Ishikawa (cell line): ENCODE measurements around the gene GAS6.

Experiments
- CEBPB ChIP-seq: IDR thresholded peaks from 2 replicates; pipeline ENCODE4 v1.6.1; 2012
- CREB1 ChIP-seq: IDR thresholded peaks from 2 replicates; pipeline ENCODE4 v1.6.1; 2012; ENCODE audit warnings: low read depth
- EGR1 ChIP-seq: IDR thresholded peaks from 2 replicates; pipeline ENCODE4 v1.6.1; 2012
- EP300 ChIP-seq: IDR thresholded peaks from 2 replicates; pipeline ENCODE4 v1.6.1; 2012; ENCODE audit warnings: borderline replicate concordance
- FOXM1 ChIP-seq: IDR thresholded peaks from 2 replicates; pipeline ENCODE4 v1.6.1; 2012; ENCODE audit warnings: low read depth, borderline replicate concordance
- NFIC ChIP-seq: IDR thresholded peaks from 2 replicates; pipeline ENCODE4 v1.6.1; 2012
- RAD21 ChIP-seq: IDR thresholded peaks from 2 replicates; pipeline ENCODE4 v1.6.1; 2012; ENCODE audit warnings: low read depth
- TAF1 ChIP-seq: IDR thresholded peaks from 2 replicates; pipeline ENCODE4 v1.6.1; 2012; ENCODE audit warnings: low read depth, mild to moderate bottlenecking
- TCF12 ChIP-seq: IDR thresholded peaks from 2 replicates; pipeline ENCODE4 v1.6.1; 2012; ENCODE audit warnings: low read depth
- TEAD4 ChIP-seq: IDR thresholded peaks from 2 replicates; pipeline ENCODE4 v1.6.1; 2012
- YY1 ChIP-seq: IDR thresholded peaks from 2 replicates; pipeline ENCODE4 v1.6.1; 2012; ENCODE audit warnings: low read depth
- ZBTB7A ChIP-seq: IDR thresholded peaks from 2 replicates; pipeline ENCODE4 v1.6.1; 2012; ENCODE audit warnings: low read depth
- TF ChIP-seq, protein P1 (sequence below): IDR thresholded peaks from 2 replicates; pipeline ENCODE4 v1.6.1; 2012
- TF ChIP-seq, protein P2 (sequence below): IDR thresholded peaks from 2 replicates; pipeline ENCODE4 v1.6.1; 2012
- TF ChIP-seq, protein P3 (sequence below): IDR thresholded peaks from 2 replicates; pipeline ENCODE4 v1.6.1; 2012; ENCODE audit warnings: low read depth, mild to moderate bottlenecking

The GAS6 gene

DNA sequence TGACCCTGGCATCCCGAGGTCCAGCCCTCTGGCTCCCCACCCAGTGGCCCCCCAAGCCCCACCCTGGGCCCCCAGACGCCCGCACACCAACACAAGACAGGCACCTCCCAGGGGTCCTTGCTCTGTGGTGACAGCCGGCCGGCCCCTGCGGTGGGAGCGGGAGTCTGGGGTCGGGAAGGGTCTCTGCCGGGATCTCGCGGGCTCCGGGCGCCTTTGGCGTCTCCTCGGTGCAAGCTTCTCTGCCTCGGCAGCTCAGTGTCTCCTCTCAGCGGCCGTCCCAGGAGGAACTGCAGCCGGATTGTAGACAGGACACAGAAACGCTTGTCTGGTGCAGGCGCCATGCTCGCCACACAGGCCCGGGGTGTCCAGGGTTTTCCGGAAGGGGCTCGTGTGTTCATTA lies 61.1 kb downstream of the GAS6 start:
- TF ChIP-seq, protein P1, sequence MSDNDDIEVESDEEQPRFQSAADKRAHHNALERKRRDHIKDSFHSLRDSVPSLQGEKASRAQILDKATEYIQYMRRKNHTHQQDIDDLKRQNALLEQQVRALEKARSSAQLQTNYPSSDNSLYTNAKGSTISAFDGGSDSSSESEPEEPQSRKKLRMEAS = no peak
- TF ChIP-seq TCF12 (no peak), FOXM1 (no peak), TAF1 (no peak), YY1 (no peak)

DNA sequence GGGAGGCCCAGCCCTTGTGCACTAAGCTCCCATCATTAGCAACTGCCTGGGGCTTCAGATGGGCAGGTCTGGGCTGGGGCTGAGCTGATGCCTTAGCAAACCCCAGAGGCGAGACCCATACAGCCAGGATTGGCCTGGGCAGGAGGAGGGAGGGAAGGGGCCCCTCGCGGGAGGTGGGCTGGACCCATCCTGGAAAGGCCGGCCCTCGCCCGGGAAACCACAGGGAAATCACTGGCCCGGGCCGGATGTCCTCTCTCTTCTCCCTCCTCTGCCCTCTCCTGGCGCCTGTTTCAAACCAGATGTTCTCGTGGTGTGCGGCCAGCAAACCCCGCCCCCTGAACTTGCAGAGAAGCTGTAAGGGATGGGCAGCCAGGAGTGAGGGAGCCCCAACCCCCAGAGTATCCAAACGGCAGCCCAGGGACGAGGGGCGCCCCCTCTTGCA lies 61.8 kb downstream of the GAS6 start:
- TF ChIP-seq, protein P1 = no peak
- no peak for TF ChIP-seq FOXM1
- no peak for TF ChIP-seq EGR1
- TF ChIP-seq ZBTB7A = no peak
- TF ChIP-seq YY1 = no peak
- no peak for TF ChIP-seq TCF12

DNA sequence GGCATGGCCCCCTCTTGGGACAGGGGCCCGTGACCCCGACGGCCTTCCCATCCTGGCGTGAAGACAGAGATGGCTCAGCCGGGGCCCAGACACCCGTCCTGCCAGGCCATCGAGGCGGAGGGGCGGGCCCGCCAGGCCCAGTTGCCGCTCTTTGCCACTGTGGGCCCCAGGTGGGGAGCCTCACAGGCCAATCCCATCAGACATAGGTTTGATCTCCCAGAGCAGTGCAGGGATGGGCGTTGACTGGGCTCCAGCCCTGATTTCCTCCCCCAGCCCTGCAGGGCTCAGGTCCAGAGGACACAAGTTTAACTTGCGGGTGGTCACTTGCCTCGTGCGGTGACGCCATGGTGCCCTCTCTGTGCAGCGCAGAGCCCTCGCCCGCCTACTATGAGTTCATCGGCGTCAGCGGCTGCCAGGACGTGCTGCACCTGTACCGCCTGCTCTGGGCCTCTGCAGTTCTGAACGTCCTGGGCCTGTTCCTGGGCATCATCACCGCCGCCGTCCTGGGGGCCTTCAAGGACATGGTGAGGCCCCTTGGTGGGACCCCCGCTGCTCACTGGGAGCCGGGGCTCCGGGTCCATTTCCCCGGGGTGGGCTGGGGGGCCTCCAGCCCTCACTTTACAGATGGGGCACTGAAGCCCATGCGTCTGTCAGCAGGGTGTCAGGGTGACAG lies 62.5 kb downstream of the GAS6 start:
- no peak for TF ChIP-seq RAD21
- no peak for TF ChIP-seq CREB1
- TF ChIP-seq, protein P1 = no peak
- TF ChIP-seq EGR1 = no peak
- no peak for TF ChIP-seq FOXM1
- TF ChIP-seq, protein P2, sequence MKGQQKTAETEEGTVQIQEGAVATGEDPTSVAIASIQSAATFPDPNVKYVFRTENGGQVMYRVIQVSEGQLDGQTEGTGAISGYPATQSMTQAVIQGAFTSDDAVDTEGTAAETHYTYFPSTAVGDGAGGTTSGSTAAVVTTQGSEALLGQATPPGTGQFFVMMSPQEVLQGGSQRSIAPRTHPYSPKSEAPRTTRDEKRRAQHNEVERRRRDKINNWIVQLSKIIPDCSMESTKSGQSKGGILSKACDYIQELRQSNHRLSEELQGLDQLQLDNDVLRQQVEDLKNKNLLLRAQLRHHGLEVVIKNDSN = no peak
- no peak for TF ChIP-seq NFIC

DNA sequence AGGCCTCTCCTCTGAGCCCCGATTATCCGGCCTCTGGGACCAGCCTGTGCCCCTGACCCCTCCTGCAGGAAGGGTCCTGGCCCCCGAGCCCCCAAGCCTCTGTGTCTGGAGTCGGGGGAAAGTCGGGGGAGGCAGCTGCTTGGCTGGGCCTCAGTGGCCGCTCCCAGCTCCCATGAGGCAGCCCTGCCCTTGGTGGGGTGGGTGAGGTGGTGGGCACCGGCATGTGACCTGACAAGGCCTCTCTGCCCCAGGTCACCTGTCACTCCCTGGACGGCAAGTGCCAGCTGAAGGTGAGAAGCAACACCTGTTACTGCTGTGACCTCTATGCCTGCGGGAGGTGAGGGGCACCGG lies 63.3 kb downstream of the GAS6 start:
- no peak for TF ChIP-seq YY1
- TF ChIP-seq NFIC = no peak
- no peak for TF ChIP-seq ZBTB7A
- TF ChIP-seq EGR1 = no peak
- TF ChIP-seq, protein P1 = no peak
- TF ChIP-seq, protein P2 = no peak
- no peak for TF ChIP-seq EP300
- TF ChIP-seq, protein P3, sequence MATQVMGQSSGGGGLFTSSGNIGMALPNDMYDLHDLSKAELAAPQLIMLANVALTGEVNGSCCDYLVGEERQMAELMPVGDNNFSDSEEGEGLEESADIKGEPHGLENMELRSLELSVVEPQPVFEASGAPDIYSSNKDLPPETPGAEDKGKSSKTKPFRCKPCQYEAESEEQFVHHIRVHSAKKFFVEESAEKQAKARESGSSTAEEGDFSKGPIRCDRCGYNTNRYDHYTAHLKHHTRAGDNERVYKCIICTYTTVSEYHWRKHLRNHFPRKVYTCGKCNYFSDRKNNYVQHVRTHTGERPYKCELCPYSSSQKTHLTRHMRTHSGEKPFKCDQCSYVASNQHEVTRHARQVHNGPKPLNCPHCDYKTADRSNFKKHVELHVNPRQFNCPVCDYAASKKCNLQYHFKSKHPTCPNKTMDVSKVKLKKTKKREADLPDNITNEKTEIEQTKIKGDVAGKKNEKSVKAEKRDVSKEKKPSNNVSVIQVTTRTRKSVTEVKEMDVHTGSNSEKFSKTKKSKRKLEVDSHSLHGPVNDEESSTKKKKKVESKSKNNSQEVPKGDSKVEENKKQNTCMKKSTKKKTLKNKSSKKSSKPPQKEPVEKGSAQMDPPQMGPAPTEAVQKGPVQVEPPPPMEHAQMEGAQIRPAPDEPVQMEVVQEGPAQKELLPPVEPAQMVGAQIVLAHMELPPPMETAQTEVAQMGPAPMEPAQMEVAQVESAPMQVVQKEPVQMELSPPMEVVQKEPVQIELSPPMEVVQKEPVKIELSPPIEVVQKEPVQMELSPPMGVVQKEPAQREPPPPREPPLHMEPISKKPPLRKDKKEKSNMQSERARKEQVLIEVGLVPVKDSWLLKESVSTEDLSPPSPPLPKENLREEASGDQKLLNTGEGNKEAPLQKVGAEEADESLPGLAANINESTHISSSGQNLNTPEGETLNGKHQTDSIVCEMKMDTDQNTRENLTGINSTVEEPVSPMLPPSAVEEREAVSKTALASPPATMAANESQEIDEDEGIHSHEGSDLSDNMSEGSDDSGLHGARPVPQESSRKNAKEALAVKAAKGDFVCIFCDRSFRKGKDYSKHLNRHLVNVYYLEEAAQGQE = no peak
- TF ChIP-seq TEAD4 = no peak
- no peak for TF ChIP-seq CREB1
- no peak for TF ChIP-seq FOXM1
- no peak for TF ChIP-seq TAF1
- TF ChIP-seq RAD21 = no peak
- TF ChIP-seq CEBPB = no peak
- no peak for TF ChIP-seq TCF12

DNA sequence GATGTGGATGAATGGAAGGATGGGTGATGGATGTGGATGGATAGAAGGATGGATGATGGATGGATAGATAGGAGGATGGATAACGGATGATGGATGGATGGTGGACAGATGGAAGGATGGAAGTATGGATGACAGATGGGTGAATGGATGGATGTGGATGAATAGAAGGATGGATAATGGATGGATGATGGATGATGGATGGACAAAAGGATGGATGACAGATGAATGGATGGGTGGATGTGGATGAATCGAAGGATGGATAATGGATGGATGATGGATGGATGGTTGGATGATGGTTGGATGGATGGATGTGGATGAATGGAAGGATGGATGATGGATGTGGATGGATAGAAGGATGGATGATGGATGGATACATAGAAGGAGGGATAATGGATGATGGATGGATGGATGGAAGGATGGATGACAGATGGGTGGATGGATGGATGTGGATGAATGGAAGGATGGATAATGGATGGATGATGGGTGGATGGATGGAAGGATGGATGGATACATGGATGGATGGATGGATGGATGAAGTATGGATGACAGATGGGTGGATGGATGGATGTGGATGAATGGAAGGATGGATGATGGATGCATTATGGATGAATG lies 65.6 kb downstream of the GAS6 start:
- TF ChIP-seq, protein P2 = no peak
- TF ChIP-seq ZBTB7A (no peak), RAD21 (no peak), EGR1 (no peak), EP300 (no peak), YY1 (no peak), CEBPB (no peak), CREB1 (no peak), TAF1 (no peak), TEAD4 (no peak), FOXM1 (no peak), TCF12 (no peak)
- TF ChIP-seq, protein P3 = no peak
- TF ChIP-seq, protein P1 = no peak
